Measurements from ENCODE around the gene CCDC184. TPM values are rescaled to one million over a fixed set of nuclear protein-coding genes. Genes with fewer than 3 reads are reported as not detected.
A peak's percentile ranks its signal among the peaks of the same experiment; 100 is the strongest.

CCDC184 gene
- polyA plus RNA-seq, 1 of the 3 experiments (the other 2 are of a cell fraction) = 5.8 TPM

- TF ChIP-seq IRF3 (IDR thresholded peaks at IDR 0.05; ENCODE audit: low read depth, low read length) (no peak), FOXM1 (IDR thresholded peaks at IDR 0.05; ENCODE audit: low read depth) (no peak), RAD21 (IDR thresholded peaks at IDR 0.05; ENCODE audit: low read length) (peak; percentile 40), TEAD4 (IDR thresholded peaks at IDR 0.05; ENCODE audit: borderline replicate concordance, insufficient read depth) (no peak), NRF1 (IDR thresholded peaks at IDR 0.05; ENCODE audit: low read depth, low read length) (peak; percentile 56), JUND (IDR thresholded peaks at IDR 0.05) (no peak), POLR2AphosphoS5 (IDR thresholded peaks at IDR 0.05; ENCODE audit: low read depth, low read length) (peak; percentile 72; the same call in 1 of the 2 replicates), FOXJ3 (CRISPR knock-in tag; IDR thresholded peaks at IDR 0.05) (no peak), FOSL2 (IDR thresholded peaks at IDR 0.05; ENCODE audit: borderline replicate concordance, low read depth) (no peak), ELF1 (IDR thresholded peaks at IDR 0.05) (peak; percentile 82; the same call in 1 of the 2 replicates), USF2 (IDR thresholded peaks at IDR 0.05; ENCODE audit: borderline replicate concordance, low read depth, low read length) (no peak), SIN3A (IDR thresholded peaks at IDR 0.05; ENCODE audit: borderline replicate concordance, low read depth, low read length) (peak; percentile 19; the same call in 1 of the 2 replicates)
These were observed at the start of gene CCDC184 (continued) for GRCh38 chr12:48183091-48183875.

GRCh38 chr12:48135027-48135426 lies 48.4 kb upstream of the CCDC184 start:
- no peak for DNase-seq
- Histone ChIP-seq H2AFZ (ENCODE audit: low read depth) (no peak overlapping the region), H3F3A (replicated peaks; ENCODE audit: insufficient read depth) (no peaks in the 10 kb centered on the region), H3K36me3 (replicated peaks in 1 of 2; ENCODE audit: control insufficient read depth in 1 of 2, insufficient read depth in 2 of 2, low read length in 1 of 2) (peaks cover 21 to 84% of the 10 kb centered on the region in 2 experiments), H4K20me1 (ENCODE audit: insufficient read depth) (no peaks in the 10 kb centered on the region), H3K27ac (ENCODE audit: low read depth in 2 of 2, low read length in 1 of 2) (no peak overlapping the region), H3K79me2 (ENCODE audit: insufficient read depth) (no peaks in the 10 kb centered on the region), H3K4me3 (ENCODE audit: low read depth in 2 of 2, low read length in 1 of 2) (no peak overlapping the region), H3K9ac (no peak overlapping the region), H3K9me3 (no peaks in the 10 kb centered on the region), H3K4me1 (ENCODE audit: control insufficient read depth in 1 of 2, insufficient read depth in 2 of 2, low read depth in 1 of 2, low read length in 1 of 2) (no peaks in the 10 kb centered on the region), H3K4me2 (no peak overlapping the region), H3K27me3 (ENCODE audit: insufficient read depth) (no peaks in the 10 kb centered on the region), H3K9me2 (no peaks in the 10 kb centered on the region)
- ChIA-PET CTCF (no interaction called here), POLR2A (no interaction called here)
- 86% methylated on average over 5 of the region's 5 CpGs for WGBS (ENCODE audit: low lambda C conversion rate)
- no peak for TF ChIP-seq NFIC (IDR thresholded peaks at IDR 0.05; ENCODE audit: borderline replicate concordance)
- no peak for TF ChIP-seq USF2 (IDR thresholded peaks at IDR 0.05; ENCODE audit: borderline replicate concordance, low read depth, low read length)
- no peak for TF ChIP-seq FOSL2 (IDR thresholded peaks at IDR 0.05; ENCODE audit: borderline replicate concordance, low read depth)

Data from SK-N-SH (cell line).